ENCODE measurements around the gene EIF1AY.

The EIF1AY gene

GRCh38 chrY:20575531-20576121 lies at the start of gene EIF1AY:
EIF1AY (plus strand) TSS chrY:20575776; CDS start chrY:20575872, 96 bp downstream.
- Histone ChIP-seq H3K4me2 (no peak within 1 kb of the TSS), H2AFZ (ENCODE audit: low read depth) (no peak within 1 kb of the TSS), H3K4me3 (IDR thresholded peaks at IDR 0.05; ENCODE audit: insufficient read depth, low read depth, low read length) (no peak within 1 kb of the TSS), H4K20me1 (ENCODE audit: insufficient read depth) (no peaks in the 10 kb centered on the region), H3K27me3 (ENCODE audit: insufficient read depth, low read depth) (no peaks in the 10 kb centered on the region), H3K27ac (no peak within 1 kb of the TSS), H3K4me1 (ENCODE audit: low read depth, poor library complexity, severe bottlenecking) (no peaks in the 10 kb centered on the region), H3K79me2 (ENCODE audit: insufficient read depth, low read depth) (no peaks in the 10 kb centered on the region), H3K9ac (no peak within 1 kb of the TSS), H3K36me3 (ENCODE audit: insufficient read depth) (no peaks in the 10 kb centered on the region)
- no peak for TF ChIP-seq CTCF (conservative IDR thresholded peaks at IDR 0.05; ENCODE audit: low read depth, low read length)

DNA sequence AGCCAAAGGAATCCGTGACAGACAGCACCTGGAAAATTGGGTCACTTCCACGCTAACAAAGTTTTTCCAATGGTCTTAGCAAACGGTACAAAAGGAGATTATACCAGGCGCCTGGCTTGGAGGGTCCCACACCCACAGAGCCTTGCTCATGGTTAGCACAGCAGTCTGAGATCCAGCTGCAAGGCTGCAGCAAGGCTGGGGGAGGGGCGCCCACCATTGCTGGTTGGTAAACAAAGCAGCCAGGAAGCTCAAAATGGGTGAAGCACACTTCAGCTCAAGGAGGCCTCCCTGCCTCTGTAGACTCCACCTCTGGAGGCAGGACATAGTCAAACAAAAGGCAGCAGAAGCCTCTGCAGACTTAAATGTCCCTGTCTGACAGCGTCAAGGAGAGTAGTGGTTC lies 47.1 kb upstream of the EIF1AY start:
- Histone ChIP-seq H3K36me3 (ENCODE audit: insufficient read depth) (no peaks in the 10 kb centered on the region), H3K4me3 (IDR thresholded peaks at IDR 0.05; ENCODE audit: insufficient read depth, low read depth, low read length) (no peak overlapping the region), H3K27me3 (ENCODE audit: insufficient read depth, low read depth) (no peaks in the 10 kb centered on the region), H3K79me2 (ENCODE audit: insufficient read depth, low read depth) (no peaks in the 10 kb centered on the region), H3K4me2 (no peak overlapping the region), H2AFZ (ENCODE audit: low read depth) (no peak overlapping the region), H3K4me1 (ENCODE audit: low read depth, poor library complexity, severe bottlenecking) (no peaks in the 10 kb centered on the region), H3K27ac (no peak overlapping the region), H4K20me1 (ENCODE audit: insufficient read depth) (no peaks in the 10 kb centered on the region), H3K9ac (no peak overlapping the region)
- no peak for TF ChIP-seq CTCF (conservative IDR thresholded peaks at IDR 0.05; ENCODE audit: low read depth, low read length)

DNA sequence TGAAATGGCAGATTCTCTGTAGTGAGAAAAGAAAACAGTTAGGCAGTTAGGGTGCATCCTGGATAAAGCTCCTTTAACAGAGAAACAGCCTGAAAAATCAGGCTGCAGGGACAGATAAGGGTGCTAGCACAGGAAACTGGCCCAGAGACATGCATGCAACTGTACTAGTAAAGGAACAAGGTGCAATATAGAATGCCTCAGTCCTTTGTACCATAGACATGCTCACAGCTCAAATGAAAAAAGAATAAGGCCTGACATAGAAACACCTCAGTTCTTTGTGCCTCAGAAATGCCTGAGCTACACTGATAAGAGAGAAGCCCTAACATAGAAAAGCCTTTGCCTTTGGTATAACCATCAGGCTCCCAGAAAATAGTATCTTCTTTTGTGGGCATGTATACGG lies 37.4 kb upstream of the EIF1AY start:
- H4K20me1 ChIP-seq (ENCODE audit: insufficient read depth), result no peaks in the 10 kb centered on the region
- H3K4me2 ChIP-seq, result no peak overlapping the region
- no peak overlapping the region for H2AFZ ChIP-seq (ENCODE audit: low read depth)
- no peaks in the 10 kb centered on the region for H3K36me3 ChIP-seq (ENCODE audit: insufficient read depth)
- no peaks in the 10 kb centered on the region for H3K4me1 ChIP-seq (ENCODE audit: low read depth, poor library complexity, severe bottlenecking)
- TF ChIP-seq CTCF (conservative IDR thresholded peaks at IDR 0.05; ENCODE audit: low read depth, low read length), result no peak
- no peak overlapping the region for H3K4me3 ChIP-seq (IDR thresholded peaks at IDR 0.05; ENCODE audit: insufficient read depth, low read depth, low read length)
- no peak overlapping the region for H3K27ac ChIP-seq
- H3K79me2 ChIP-seq (ENCODE audit: insufficient read depth, low read depth), result no peaks in the 10 kb centered on the region
- H3K9ac ChIP-seq, result no peak overlapping the region
- no peaks in the 10 kb centered on the region for H3K27me3 ChIP-seq (ENCODE audit: insufficient read depth, low read depth)

- Histone ChIP-seq H3K4me2 (no peak overlapping the region), H3K27me3 (ENCODE audit: insufficient read depth, low read depth) (no peaks in the 10 kb centered on the region), H3K9ac (no peak overlapping the region), H2AFZ (ENCODE audit: low read depth) (no peak overlapping the region), H3K4me1 (ENCODE audit: low read depth, poor library complexity, severe bottlenecking) (no peaks in the 10 kb centered on the region), H3K27ac (no peak overlapping the region), H3K79me2 (ENCODE audit: insufficient read depth, low read depth) (no peaks in the 10 kb centered on the region), H4K20me1 (ENCODE audit: insufficient read depth) (no peaks in the 10 kb centered on the region), H3K36me3 (ENCODE audit: insufficient read depth) (no peaks in the 10 kb centered on the region), H3K4me3 (IDR thresholded peaks at IDR 0.05; ENCODE audit: insufficient read depth, low read depth, low read length) (no peak overlapping the region)
- TF ChIP-seq CTCF (conservative IDR thresholded peaks at IDR 0.05; ENCODE audit: low read depth, low read length), result no peak
Observed at GRCh38 chrY:20538933-20539332, 36.6 kb upstream of the EIF1AY start.

Measured in KMS-11 (cell line).